Lung (tissue), 12 donors: Measurements from ENCODE around the gene GPX4. TPM values are rescaled to one million over a fixed set of nuclear protein-coding genes. Genes with fewer than 3 reads are reported as not detected.

Experiments used
- ATAC-seq: fragments of 200-7000 bp; cut with Tn5 transposase; one replicate; pipeline ENCODE4 v1.9.1; 2020; ENCODE audit warnings: moderate number of reproducible peaks; ENCODE audit not compliant: insufficient read depth, low FRiP score
- DNase-seq, 3 donors: peaks; one replicate each; pipeline ENCODE4 v3.0.0-alpha.2; 2013 to 2017
- H3K27ac ChIP-seq, 2 donors: one replicate each; pipeline ENCODE4 v1.5.1; 2013; ENCODE audit warnings: mild to moderate bottlenecking in 2 of 2, moderate library complexity in 2 of 2, control low read depth in 1 of 2, inconsistent platforms in 1 of 2, low read depth in 1 of 2, low read length in 1 of 2
- H3K27me3 ChIP-seq, 3 donors: one replicate each; pipeline ENCODE4 v1.5.1; 2013; ENCODE audit warnings: low read length in 2 of 3; ENCODE audit not compliant: control insufficient read depth in 3 of 3, insufficient read depth in 3 of 3
- H3K36me3 ChIP-seq, 4 donors: one replicate each; pipeline ENCODE4 v1.5.1; 2013; ENCODE audit warnings: low read length in 4 of 4, mild to moderate bottlenecking in 1 of 4, moderate library complexity in 1 of 4; ENCODE audit not compliant: control insufficient read depth in 4 of 4, insufficient read depth in 4 of 4
- H3K4me1 ChIP-seq, 5 donors: one replicate each; pipeline ENCODE4 v1.5.1; 2013; ENCODE audit warnings: low read length in 5 of 5, mild to moderate bottlenecking in 2 of 5, moderate library complexity in 1 of 5; ENCODE audit not compliant: control insufficient read depth in 5 of 5, insufficient read depth in 5 of 5
- H3K4me3 ChIP-seq: one replicate; pipeline ENCODE4 v1.5.1; 2013; ENCODE audit warnings: mild to moderate bottlenecking, control low read depth, moderate library complexity
- H3K9ac ChIP-seq, 2 donors: one replicate each; pipeline ENCODE4 v1.5.1; 2013; ENCODE audit warnings: low read length in 2 of 2, control low read depth in 1 of 2; ENCODE audit not compliant: insufficient read depth in 1 of 2
- H3K9me3 ChIP-seq, 4 donors: one replicate each; pipeline ENCODE4 v1.5.1; 2013; ENCODE audit warnings: low read length in 3 of 4, mild to moderate bottlenecking in 1 of 4, moderate library complexity in 1 of 4; ENCODE audit not compliant: control insufficient read depth in 4 of 4, insufficient read depth in 3 of 4
- CTCF ChIP-seq: IDR thresholded peaks from 2 replicates; pipeline ENCODE4 v1.5.1; 2012; ENCODE audit warnings: mild to moderate bottlenecking; ENCODE audit errors: control extremely low read depth, extremely low read depth
- WGBS, 2 donors: extraction: QIAGEN DNeasy Blood & Tissue Kit; methylation state at CpG; one replicate each; pipeline ENCODE4 v1.1.7; 2013; 5-methylcytosine and 5-hydroxymethylcytosine counted together
- polyA plus RNA-seq, 2 donors: library from polyadenylated mRNA; stranded (reverse); fragments of 200-250 nt; gene quantifications; one replicate each; pipeline ENCODE4 v1.2.1, GENCODE V29; 2013
- total RNA-seq, 2 donors: library from RNA; depleted of rRNA in 1 of 2; stranded (reverse); fragments of >200 nt in 1 of 2; gene quantifications; one replicate each; pipeline ENCODE4 v1.2.1, GENCODE V29; 2014 to 2021
- donor health status: control.
- donor health status: control.
- donor health status: Bipolar disorder and iron deficiency.
- donor health status: healthy.
- donor health status: DM: yes; HTN: yes; CAD: no.

GPX4 gene
- total and polyA plus RNA-seq, 4 donors: 91.6 to 1,031 (median 466) TPM

DNA sequence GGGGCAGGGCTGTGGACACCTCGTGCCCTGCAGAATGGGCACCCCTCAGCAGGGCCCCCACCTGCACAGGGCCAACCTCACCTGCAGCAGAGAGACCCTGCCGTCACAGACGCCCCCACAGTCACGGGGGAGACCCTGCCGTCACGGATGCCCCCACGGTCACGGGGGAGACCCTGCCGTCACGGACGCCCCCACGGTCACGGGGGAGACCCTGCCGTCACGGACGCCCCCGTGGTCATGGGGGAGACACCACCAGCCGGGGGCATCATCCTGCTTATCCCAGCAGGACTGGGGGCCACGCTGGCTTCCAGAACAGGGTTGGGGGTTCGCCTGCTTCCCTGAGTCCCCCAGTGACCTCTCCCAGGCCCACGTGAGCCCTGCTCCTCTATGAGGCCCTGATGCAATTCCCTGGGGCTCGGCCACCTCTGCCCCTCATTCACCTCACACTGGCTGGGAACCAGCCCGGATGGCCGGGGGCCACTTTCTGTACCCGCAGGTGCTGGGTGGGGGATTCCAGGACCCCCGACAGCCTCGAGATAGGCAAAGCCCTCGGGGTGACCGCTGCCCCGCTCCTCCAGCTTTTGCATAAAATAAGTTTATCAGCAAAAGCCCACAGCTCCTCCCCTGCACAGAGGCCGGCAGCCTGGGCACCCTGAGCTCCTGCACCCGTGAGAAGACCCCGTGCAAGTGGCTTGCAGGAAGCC lies 46.7 kb downstream of the GPX4 start:
- no peak for TF ChIP-seq CTCF
- peaks cover 0 to 67% (median 1%) of the 10 kb centered on the region in 4 donors for H3K36me3 ChIP-seq
- H3K9ac ChIP-seq: no peak overlapping the region
- no peaks in the 10 kb centered on the region for H3K9me3 ChIP-seq
- H3K27me3 ChIP-seq: no peaks in the 10 kb centered on the region
- DNase-seq: no peak
- ATAC-seq: no peak
- WGBS, 2 donors: 88 to 91% methylated on average over 32 to 33 of the region's 33 CpGs
- H3K27ac ChIP-seq: peak overlapping the region in 1 of 2 donors; percentile 90
- peaks cover 0 to 33% (median 10%) of the 10 kb centered on the region in 5 donors for H3K4me1 ChIP-seq
- H3K4me3 ChIP-seq: no peak overlapping the region

- no peak for DNase-seq
- Histone ChIP-seq H3K27ac (peak overlapping the region in 1 of 2 donors; percentile 90), H3K9me3 (no peaks in the 10 kb centered on the region), H3K9ac (no peak overlapping the region), H3K4me1 (peaks cover 0 to 40% (median 14%) of the 10 kb centered on the region in 5 donors), H3K4me3 (no peak overlapping the region), H3K36me3 (peaks cover 0 to 60% (median 1%) of the 10 kb centered on the region in 4 donors), H3K27me3 (no peaks in the 10 kb centered on the region)
- TF ChIP-seq CTCF: no peak
- 73 to 91% methylated on average over 12 of the region's 12 CpGs for WGBS, 2 donors
- ATAC-seq: no peak
Measured at GRCh38 chr19:1151037-1151724, 47.4 kb downstream of the GPX4 start.

DNA sequence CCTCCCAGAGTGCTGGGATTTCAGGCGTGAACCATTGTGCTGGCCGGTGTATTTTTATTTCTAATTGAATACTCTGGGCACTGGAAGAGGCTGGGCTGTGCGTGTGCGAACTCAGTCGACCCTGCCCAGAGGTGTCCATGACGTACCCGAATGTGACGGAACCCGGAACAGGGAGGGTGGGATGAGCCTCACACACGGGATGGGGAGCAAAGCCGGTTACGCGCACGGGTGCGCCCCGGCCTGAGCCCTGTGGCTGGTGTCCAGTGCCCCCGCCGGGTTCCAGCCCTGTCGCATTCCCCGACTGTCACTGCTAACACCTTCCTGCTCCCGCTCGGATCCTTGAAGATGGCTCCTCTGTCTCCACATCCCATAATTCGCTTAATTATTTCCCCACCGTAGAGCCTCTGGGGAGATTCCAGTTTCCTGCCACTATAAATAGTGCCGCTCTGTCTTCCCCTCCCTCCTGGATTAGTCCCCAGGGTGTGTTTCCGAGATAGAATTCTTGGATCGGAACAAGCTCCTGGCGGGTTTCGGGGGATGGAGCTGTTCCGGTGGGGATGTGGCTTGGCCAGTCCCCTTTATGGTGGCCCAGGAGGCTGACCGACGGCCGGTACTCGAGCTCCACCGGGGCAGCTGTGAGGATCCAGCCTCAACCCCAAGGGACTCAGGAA lies 48.3 kb downstream of the GPX4 start:
- DNase-seq (no peak), ATAC-seq (no peak)
- Histone ChIP-seq H3K27ac (peak overlapping the region; percentile 30 to 90), H3K9ac (no peak overlapping the region), H3K36me3 (peaks cover 0 to 52% (median 1%) of the 10 kb centered on the region in 4 donors), H3K9me3 (no peaks in the 10 kb centered on the region), H3K4me3 (no peak overlapping the region), H3K4me1 (peaks cover 0 to 43% (median 14%) of the 10 kb centered on the region in 5 donors), H3K27me3 (no peaks in the 10 kb centered on the region)
- TF ChIP-seq CTCF: no peak
- WGBS, 2 donors: 77 to 80% methylated on average over 35 of the region's 35 CpGs
